ENCODE data around the gene PARD6A. TPM values are rescaled to one million over a fixed set of nuclear protein-coding genes. Genes with fewer than 3 reads are reported as not detected.
A peak's percentile ranks its signal among the peaks of the same experiment; 100 is the strongest.

Gene PARD6A
- total and polyA plus RNA-seq, 3 experiments from 2014 or later = 14.7 to 18.3 (median 16.7) TPM

DNA sequence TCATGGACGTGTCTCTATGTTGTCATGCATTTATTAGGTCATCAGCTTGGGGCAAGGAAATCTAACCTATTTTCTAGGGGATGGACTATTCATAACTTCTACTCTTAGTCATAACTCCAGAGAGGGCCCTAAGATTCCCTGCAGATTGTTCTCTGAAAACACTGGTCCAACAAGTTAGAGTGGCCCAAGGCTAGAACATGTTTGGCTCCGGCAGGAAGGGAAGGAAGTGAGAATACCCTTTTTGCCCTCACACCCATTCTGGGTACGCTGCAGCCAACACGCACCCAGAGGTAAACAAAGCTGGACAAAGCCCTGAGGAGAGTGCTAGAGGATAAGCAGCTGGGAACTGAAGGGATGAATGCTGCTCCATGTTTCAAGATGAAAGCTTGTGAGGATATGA lies 15.8 kb downstream of the PARD6A start:
- Mint-ChIP-seq H3K27ac (peak overlapping the region in 1 of 8 donors; percentile 59), H3K36me3 (peaks cover 0 to 9% (median 0%) of the 10 kb centered on the region in 3 donors), H3K4me3 (no peak overlapping the region), H3K27me3 (peaks cover 0 to 2% of the 10 kb centered on the region in 2 donors), H3K4me1 (no peaks in the 10 kb centered on the region), H3K9me3 (no peaks in the 10 kb centered on the region)
- POLR2A ChIA-PET = no interaction called here
- no peaks in the 10 kb centered on the region for H3K36me3 ChIP-seq (ENCODE audit: insufficient read depth, low read length)
- H3K27me3 ChIP-seq (ENCODE audit: insufficient read depth, low read length, poor library complexity, severe bottlenecking) = no peaks in the 10 kb centered on the region
- no peaks in the 10 kb centered on the region for H3K4me1 ChIP-seq (ENCODE audit: insufficient read depth, low read length)
- no peak for DNase-seq
- no peak overlapping the region for H3K4me3 ChIP-seq (ENCODE audit: low read length)
- CTCF ChIA-PET = interaction anchor here (1.2 to 1.3 kb wide), 3 partner anchors 9 to 41 kb away, joined by 3 to 4 read pairs (median 3); partner anchors contain the start of gene CARMIL2
- no peaks in the 10 kb centered on the region for H3K9me3 ChIP-seq (ENCODE audit: low read length)
- H3K27ac ChIP-seq (ENCODE audit: low read depth, low read length) = no peak overlapping the region

DNA sequence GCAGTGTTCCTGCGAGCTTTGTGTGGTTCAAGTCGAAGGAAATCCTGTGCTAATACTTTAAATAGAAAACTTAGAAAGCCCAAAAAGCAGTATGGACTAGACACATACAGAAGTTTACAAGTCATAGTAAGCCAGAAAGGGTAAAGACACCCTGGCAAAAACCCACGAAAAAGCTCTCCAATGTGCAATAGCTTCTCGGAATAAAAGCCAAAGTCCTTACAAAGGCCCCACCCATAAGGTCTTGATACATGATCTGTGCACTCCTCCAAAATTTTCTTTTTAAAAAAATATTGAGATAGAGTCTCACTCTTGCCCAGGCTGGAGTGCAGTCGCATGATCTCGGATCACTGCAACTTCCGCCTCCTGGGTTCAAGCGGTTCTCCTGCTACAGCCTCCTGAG lies 16.2 kb downstream of the PARD6A start:
- Histone ChIP-seq H3K27ac (ENCODE audit: low read depth, low read length) (no peak overlapping the region), H3K27me3 (ENCODE audit: insufficient read depth, low read length, poor library complexity, severe bottlenecking) (no peaks in the 10 kb centered on the region), H3K9me3 (ENCODE audit: low read length) (no peaks in the 10 kb centered on the region), H3K4me1 (ENCODE audit: insufficient read depth, low read length) (no peaks in the 10 kb centered on the region), H3K4me3 (ENCODE audit: low read length) (no peak overlapping the region), H3K36me3 (ENCODE audit: insufficient read depth, low read length) (no peaks in the 10 kb centered on the region)
- CTCF ChIA-PET = interaction anchor here (1.2 to 1.3 kb wide), 4 partner anchors 10 to 130 kb away, joined by 3 to 4 read pairs (median 4); partner anchors contain the start of gene CARMIL2
- Mint-ChIP-seq H3K4me3 (no peak overlapping the region), H3K27ac (no peak overlapping the region), H3K36me3 (peaks cover 0 to 12% (median 0%) of the 10 kb centered on the region in 3 donors), H3K27me3 (peaks cover 0 to 2% of the 10 kb centered on the region in 2 donors), H3K9me3 (no peaks in the 10 kb centered on the region), H3K4me1 (no peaks in the 10 kb centered on the region)
- POLR2A ChIA-PET = no interaction called here
- no peak for DNase-seq

DNA sequence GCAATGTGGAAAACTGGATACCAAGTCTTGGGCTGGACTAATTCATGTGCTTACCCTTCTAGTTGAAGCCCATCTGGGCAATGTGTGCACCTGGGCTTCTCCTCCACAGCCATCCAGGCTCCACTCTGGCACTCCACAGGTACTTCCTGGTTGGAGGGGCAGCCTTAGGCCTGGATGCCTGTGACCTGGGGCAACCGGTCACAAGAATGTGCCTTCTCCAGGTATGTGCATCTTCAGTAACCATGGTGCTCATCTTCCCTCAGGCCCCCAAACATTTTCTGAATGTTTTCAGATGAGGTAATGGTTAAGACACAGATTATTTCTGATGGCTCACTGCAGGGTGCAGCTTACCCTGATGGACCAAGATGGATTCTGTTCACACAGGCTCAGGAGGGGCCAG lies 17.0 kb downstream of the PARD6A start:
- Mint-ChIP-seq H3K27ac (peak overlapping the region in 2 of 8 donors; percentile 2 to 70), H3K27me3 (peaks cover 0 to 2% of the 10 kb centered on the region in 2 donors), H3K4me1 (no peaks in the 10 kb centered on the region), H3K4me3 (no peak overlapping the region), H3K9me3 (no peaks in the 10 kb centered on the region), H3K36me3 (peaks cover 0 to 17% (median 0%) of the 10 kb centered on the region in 3 donors)
- CTCF ChIA-PET = interaction anchor here (1.2 to 1.3 kb wide), 2 partner anchors 33 to 131 kb away, joined by 3 to 4 read pairs; partner anchors contain the start of gene CARMIL2
- Histone ChIP-seq H3K36me3 (ENCODE audit: insufficient read depth, low read length) (peaks cover 2% of the 10 kb centered on the region), H3K9me3 (ENCODE audit: low read length) (no peaks in the 10 kb centered on the region), H3K4me3 (ENCODE audit: low read length) (no peak overlapping the region), H3K4me1 (ENCODE audit: insufficient read depth, low read length) (no peaks in the 10 kb centered on the region), H3K27ac (ENCODE audit: low read depth, low read length) (no peak overlapping the region), H3K27me3 (ENCODE audit: insufficient read depth, low read length, poor library complexity, severe bottlenecking) (no peaks in the 10 kb centered on the region)
- POLR2A ChIA-PET = no interaction called here
- no peak for DNase-seq

DNA sequence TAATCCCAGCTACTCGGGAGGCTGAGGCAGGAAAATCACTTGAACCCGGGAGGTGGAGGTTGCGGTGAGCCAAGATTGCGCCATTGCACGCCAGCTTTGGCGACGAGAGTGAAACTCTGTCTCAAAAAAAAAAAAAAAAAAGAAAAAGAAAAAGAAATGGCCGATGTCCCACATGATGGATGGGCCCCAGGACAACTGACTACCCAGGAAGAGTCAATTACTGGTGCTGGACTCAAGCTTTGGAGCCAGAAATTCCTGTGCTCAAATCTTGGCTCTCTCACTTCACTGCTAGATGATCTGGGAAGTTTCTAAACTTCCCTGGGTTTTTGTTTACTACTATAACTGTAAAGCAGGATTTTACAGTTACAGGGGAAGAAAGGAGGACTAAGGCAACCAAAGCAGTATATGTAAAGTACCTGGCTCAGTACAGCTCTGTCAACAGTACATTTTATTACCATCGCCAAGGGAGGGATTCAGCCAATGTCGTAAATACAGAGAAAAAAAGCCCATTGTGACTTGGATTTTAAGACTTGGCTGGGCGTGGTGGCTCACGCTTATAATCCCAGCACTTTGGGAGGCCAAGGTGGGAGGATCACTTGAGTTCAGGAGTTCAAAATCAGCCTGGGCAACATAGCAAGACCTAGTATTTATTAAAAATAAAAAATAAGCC lies 17.7 kb downstream of the PARD6A start:
- Mint-ChIP-seq H3K36me3 (peaks cover 0 to 21% (median 0%) of the 10 kb centered on the region in 3 donors), H3K27ac (peak overlapping the region in 2 of 8 donors; percentile 27 to 54), H3K4me3 (no peak overlapping the region), H3K27me3 (peaks cover 0 to 2% of the 10 kb centered on the region in 2 donors), H3K9me3 (no peaks in the 10 kb centered on the region), H3K4me1 (no peaks in the 10 kb centered on the region)
- DNase-seq = no peak
- no peak overlapping the region for H3K4me3 ChIP-seq (ENCODE audit: low read length)
- peaks cover 9% of the 10 kb centered on the region for H3K36me3 ChIP-seq (ENCODE audit: insufficient read depth, low read length)
- H3K27ac ChIP-seq (ENCODE audit: low read depth, low read length) = no peak overlapping the region
- ChIA-PET POLR2A (no interaction called here), CTCF (no interaction called here)
- no peaks in the 10 kb centered on the region for H3K27me3 ChIP-seq (ENCODE audit: insufficient read depth, low read length, poor library complexity, severe bottlenecking)
- no peaks in the 10 kb centered on the region for H3K4me1 ChIP-seq (ENCODE audit: insufficient read depth, low read length)
- H3K9me3 ChIP-seq (ENCODE audit: low read length) = no peaks in the 10 kb centered on the region

DNA sequence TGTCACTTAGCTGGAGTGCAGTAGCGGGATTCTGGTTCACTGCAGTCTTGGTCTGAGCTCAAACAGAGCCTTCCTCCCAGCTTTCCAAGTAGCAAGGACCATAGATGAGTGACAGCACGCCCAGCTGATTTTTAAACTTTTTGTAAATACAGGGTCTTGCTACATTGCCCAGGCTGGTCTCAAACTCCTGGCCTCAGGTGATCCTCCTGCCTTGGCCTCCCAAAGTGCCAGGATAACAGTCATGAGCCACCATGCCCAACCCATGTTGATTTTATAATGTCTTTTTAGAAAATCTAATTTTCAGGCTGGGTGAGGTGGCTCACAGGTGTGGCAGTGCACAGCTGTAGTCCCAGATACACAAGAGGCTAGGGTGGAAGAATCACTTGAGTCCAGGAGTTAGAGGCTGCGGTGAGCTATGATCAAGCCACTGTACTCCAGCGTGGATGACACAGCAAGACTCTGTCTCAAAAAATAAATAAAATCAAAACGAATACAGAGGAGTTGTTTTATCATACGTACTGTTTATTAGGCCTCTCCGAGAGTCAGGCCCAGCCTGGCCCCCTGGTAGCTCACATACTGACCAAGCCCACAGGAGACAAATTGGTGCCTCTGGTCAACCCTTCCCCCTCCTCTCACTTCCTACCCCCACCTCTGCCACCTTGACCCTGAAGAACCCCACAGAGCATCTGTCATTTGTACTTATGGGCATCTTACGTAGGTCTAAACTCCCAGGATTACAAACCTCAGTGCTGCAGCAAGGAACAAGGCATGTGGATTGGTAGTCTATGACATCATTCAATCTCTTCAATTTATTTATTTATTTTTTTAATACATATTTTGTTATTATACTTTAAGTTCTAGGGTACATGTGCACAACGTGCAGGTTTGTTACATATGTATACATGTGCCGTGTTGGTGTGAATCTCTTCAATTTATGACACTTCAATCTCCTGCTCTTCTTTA lies 19.5 kb downstream of the PARD6A start:
- ChIA-PET CTCF (interaction anchor here (0.6 kb wide), 1 partner anchor 63 kb away, joined by 4 read pairs; no protein-coding TSS in a partner anchor), POLR2A (interaction anchor here (0.6 to 1.4 kb wide), 2 partner anchors 13 to 156 kb away, joined by 3 read pairs; partner anchors contain the start of gene C16orf86)
- no peak overlapping the region for H3K4me3 ChIP-seq (ENCODE audit: low read length)
- peaks cover 10% of the 10 kb centered on the region for H3K36me3 ChIP-seq (ENCODE audit: insufficient read depth, low read length)
- peaks cover 2% of the 10 kb centered on the region for H3K4me1 ChIP-seq (ENCODE audit: insufficient read depth, low read length)
- no peaks in the 10 kb centered on the region for H3K27me3 ChIP-seq (ENCODE audit: insufficient read depth, low read length, poor library complexity, severe bottlenecking)
- Mint-ChIP-seq H3K36me3 (peaks cover 0 to 32% (median 0%) of the 10 kb centered on the region in 3 donors), H3K9me3 (no peaks in the 10 kb centered on the region), H3K4me1 (no peaks in the 10 kb centered on the region), H3K4me3 (no peak overlapping the region), H3K27me3 (peaks cover 0 to 2% of the 10 kb centered on the region in 2 donors), H3K27ac (peak overlapping the region in 2 of 8 donors; percentile 19 to 61)
- no peak overlapping the region for H3K27ac ChIP-seq (ENCODE audit: low read depth, low read length)
- no peaks in the 10 kb centered on the region for H3K9me3 ChIP-seq (ENCODE audit: low read length)
- no peak for DNase-seq

DNA sequence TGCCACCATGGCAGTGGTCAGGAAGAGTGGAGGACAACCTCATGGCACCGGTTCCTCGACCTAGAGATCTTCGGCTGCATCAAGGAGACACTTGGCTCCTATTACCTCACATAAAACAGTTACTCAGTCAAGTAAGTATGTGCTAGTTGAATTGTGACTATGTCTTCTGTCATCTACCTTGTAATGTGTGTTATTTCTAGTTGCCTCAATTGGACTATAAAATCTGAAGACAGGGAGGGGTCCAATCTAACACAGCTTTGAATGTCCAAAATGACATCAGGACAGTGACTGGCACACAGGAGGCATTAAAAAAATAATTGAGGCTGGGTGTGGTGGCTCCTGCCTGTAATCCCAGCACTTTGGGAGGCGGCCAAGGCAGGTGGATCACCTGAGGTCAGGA lies 23.0 kb downstream of the PARD6A start:
- DNase-seq = no peak
- ChIA-PET CTCF (interaction anchor here (2.6 kb wide), 1 partner anchor 11 kb away, joined by 6 read pairs; no protein-coding TSS in a partner anchor), POLR2A (no interaction called here)
- H3K9me3 ChIP-seq (ENCODE audit: low read length) = no peaks in the 10 kb centered on the region
- H3K4me3 Mint-ChIP-seq = no peak overlapping the region
- H3K27me3 Mint-ChIP-seq = no peaks in the 10 kb centered on the region
- no peaks in the 10 kb centered on the region for H3K9me3 Mint-ChIP-seq
- H3K4me1 ChIP-seq (ENCODE audit: insufficient read depth, low read length) = peaks cover 7% of the 10 kb centered on the region
- peaks cover 0 to 43% (median 4%) of the 10 kb centered on the region in 3 donors for H3K36me3 Mint-ChIP-seq
- peaks cover 0 to 9% (median 2%) of the 10 kb centered on the region in 3 donors for H3K4me1 Mint-ChIP-seq
- H3K4me3 ChIP-seq (ENCODE audit: low read length) = no peak overlapping the region
- no peak overlapping the region for H3K27ac ChIP-seq (ENCODE audit: low read depth, low read length)
- H3K27me3 ChIP-seq (ENCODE audit: insufficient read depth, low read length, poor library complexity, severe bottlenecking) = no peaks in the 10 kb centered on the region
- H3K27ac Mint-ChIP-seq = peak overlapping the region in 3 of 8 donors; percentile 17 to 61 (median 43)
- peaks cover 10% of the 10 kb centered on the region for H3K36me3 ChIP-seq (ENCODE audit: insufficient read depth, low read length)

DNA sequence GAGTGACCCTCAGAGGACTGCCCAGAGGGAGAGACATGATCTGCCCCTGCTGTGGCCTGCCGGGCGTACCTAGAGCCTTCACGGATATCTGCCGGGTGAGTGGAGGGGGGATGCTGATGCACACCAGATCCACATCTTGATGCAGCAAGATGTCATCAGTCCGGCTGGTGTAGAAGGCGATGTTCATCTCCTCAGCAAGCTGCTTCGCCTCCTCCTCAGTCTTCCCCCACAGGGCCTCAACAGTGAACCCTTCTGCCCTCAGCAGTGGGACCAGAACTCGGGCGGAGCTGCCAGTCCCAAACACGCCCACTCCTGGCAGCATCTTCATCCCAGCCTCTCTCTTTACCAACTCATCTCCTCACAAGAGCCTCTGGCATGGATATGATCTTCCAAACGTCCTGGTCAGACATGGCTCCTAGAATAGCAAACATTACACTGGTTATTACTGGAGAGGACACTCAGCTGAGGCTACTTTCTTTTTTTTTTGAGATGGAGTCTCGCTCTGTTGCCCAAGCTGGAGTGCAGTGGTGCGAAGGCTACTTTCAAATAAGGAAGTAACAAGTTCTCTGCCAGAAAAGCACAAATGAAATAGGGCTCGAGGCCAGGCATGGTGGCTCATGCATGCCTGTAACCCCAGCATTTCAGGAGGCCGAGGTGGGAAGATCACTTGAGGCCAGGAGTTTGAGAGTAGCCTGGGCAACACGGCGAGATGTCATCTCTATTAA lies 24.8 kb downstream of the PARD6A start:
- Mint-ChIP-seq H3K27ac (peak overlapping the region in 4 of 8 donors; percentile 23 to 79 (median 50)), H3K4me1 (peaks cover 0 to 9% (median 2%) of the 10 kb centered on the region in 3 donors), H3K36me3 (peaks cover 0 to 42% (median 6%) of the 10 kb centered on the region in 3 donors), H3K9me3 (no peaks in the 10 kb centered on the region), H3K4me3 (peak overlapping the region in 1 of 7 donors; percentile 24), H3K27me3 (no peaks in the 10 kb centered on the region)
- Histone ChIP-seq H3K36me3 (ENCODE audit: insufficient read depth, low read length) (peaks cover 10% of the 10 kb centered on the region), H3K27ac (ENCODE audit: low read depth, low read length) (no peak overlapping the region), H3K27me3 (ENCODE audit: insufficient read depth, low read length, poor library complexity, severe bottlenecking) (no peaks in the 10 kb centered on the region), H3K9me3 (ENCODE audit: low read length) (no peaks in the 10 kb centered on the region), H3K4me3 (ENCODE audit: low read length) (no peak overlapping the region), H3K4me1 (ENCODE audit: insufficient read depth, low read length) (peaks cover 7% of the 10 kb centered on the region)
- POLR2A ChIA-PET = no interaction called here
- DNase-seq = no peak
- CTCF ChIA-PET = interaction anchor here (1.5 kb wide), 1 partner anchor 164 kb away, joined by 4 read pairs; no protein-coding TSS in a partner anchor
